ENCODE measurements around the gene TPM4.

DNA sequence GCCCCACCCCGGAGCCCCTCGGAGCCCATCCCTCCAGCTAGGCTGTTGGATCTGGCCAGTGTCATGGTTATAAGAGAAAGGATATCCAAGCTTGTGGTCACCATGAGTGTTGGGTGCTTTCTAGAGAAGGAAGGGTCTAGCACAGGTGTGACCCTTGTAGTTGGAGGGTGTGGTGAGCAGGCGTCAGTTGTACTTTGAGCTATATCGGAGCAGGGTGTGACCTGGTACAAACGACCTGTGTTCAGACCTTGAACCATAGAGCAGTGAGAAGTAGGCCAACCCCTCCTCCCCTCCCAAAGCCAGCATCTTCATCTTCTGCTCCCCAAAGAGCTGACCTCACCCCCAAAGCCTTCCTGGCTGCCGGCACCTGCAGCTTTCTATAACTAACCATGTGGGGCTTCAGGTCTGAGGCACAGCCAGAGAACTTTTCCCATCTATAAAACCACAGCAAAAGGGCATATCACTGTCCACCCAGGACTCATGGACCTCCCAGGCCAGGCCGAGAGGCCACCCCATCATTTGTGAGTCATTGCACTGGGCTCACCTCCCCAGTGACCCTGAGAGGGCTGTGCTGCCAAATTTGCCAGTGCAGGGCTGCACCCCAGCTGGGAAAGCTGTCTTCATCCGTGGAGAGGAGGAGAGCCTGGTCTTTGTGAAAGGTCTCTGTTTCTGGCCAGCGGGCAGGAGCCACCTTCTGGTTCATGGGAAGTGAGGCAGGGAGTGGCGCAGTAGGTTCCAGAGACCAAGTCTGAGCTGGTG, 49.6 kb downstream of the TPM4 start:
- TF ChIP-seq CTCF (IDR thresholded peaks at IDR 0.05; ENCODE audit: low read length) (no peak), EZH2 (IDR thresholded peaks at IDR 0.05; ENCODE audit: borderline replicate concordance, low read length) (no peak)

Data from OCI-LY1 (cell line).